Neural progenitor cell (in vitro differentiated cells): Measurements from ENCODE around the gene MT1A.

ENCODE experiments used
- CTCF ChIP-seq: fragments of 200-600 bp; sonication (generic); IDR thresholded peaks from 2 replicates; pipeline ENCODE4 v1.5.1; 2017; ENCODE audit warnings: antibody characterized with exemption, mild to moderate bottlenecking
- EZH2 ChIP-seq: fragments of 200-600 bp; sonication (generic); IDR thresholded peaks from 2 replicates; pipeline ENCODE4 v1.6.1; 2017; ENCODE audit warnings: antibody characterized with exemption, mild to moderate bottlenecking, moderate library complexity
- EZH2phosphoT487 ChIP-seq: fragments of 200-600 bp; sonication (generic); IDR thresholded peaks from 2 replicates; pipeline ENCODE4 v1.6.1; 2017; ENCODE audit warnings: antibody characterized with exemption

- no peak for TF ChIP-seq CTCF
- no peak for TF ChIP-seq EZH2
- TF ChIP-seq EZH2phosphoT487 = no peak
These were observed 45.1 kb downstream of the MT1A start for GRCh38 chr16:56683424-56684172.
